ENCODE results near the gene MICAL2. TPM values are rescaled to one million over a fixed set of nuclear protein-coding genes. Genes with fewer than 3 reads are reported as not detected.

Gene MICAL2
- total RNA-seq, 1 donor, result 156 TPM

DNA sequence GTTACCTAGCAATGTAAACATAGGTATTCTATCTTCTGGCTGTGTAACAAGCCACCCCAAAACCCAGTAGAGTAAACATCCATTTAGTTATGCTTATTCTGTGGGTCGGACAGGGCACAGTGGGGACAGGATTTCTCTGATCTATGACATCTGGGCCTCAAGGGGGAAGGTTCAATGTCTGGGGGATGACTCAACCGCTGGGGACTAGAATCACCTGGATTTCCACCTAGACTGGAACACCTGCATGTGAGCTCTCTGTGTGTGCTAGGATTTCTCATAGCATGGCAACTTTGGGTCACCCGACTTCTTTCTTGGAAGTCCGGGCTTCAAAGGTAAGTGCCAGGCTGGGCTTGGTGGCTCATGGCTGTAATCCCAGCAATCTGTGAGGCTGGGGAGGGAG is 36.5 kb upstream of the MICAL2 start:
- no peaks in the 10 kb centered on the region for H3K36me3 ChIP-seq (ENCODE audit: insufficient read depth, low read length)
- peak overlapping the region; percentile 38 for H3K27ac ChIP-seq (ENCODE audit: low read depth, low read length)
- H3K9me3 ChIP-seq (ENCODE audit: low read depth, low read length), result no peaks in the 10 kb centered on the region
- no peaks in the 10 kb centered on the region for H3K79me2 ChIP-seq (ENCODE audit: insufficient read depth, low read length)
- no peak overlapping the region for H3K4me2 ChIP-seq (ENCODE audit: insufficient read depth, low read length)
- TF ChIP-seq CTCF (IDR thresholded peaks at IDR 0.05; ENCODE audit: extremely low read depth, low read depth, low read length), result no peak
- H3K4me3 ChIP-seq (ENCODE audit: insufficient read depth, low read length), result no peak overlapping the region
- H3K4me1 ChIP-seq (ENCODE audit: insufficient read depth, low read length), result peaks cover 35% of the 10 kb centered on the region
- no peaks in the 10 kb centered on the region for H4K20me1 ChIP-seq (ENCODE audit: insufficient read depth, low read length)
- DNase-seq (ENCODE audit: insufficient read length, low spot score, missing footprints), result no peak
- no peaks in the 10 kb centered on the region for H3K27me3 ChIP-seq (ENCODE audit: insufficient read depth, low read length)
- no peak overlapping the region for H2AFZ ChIP-seq (ENCODE audit: low read length)

DNA sequence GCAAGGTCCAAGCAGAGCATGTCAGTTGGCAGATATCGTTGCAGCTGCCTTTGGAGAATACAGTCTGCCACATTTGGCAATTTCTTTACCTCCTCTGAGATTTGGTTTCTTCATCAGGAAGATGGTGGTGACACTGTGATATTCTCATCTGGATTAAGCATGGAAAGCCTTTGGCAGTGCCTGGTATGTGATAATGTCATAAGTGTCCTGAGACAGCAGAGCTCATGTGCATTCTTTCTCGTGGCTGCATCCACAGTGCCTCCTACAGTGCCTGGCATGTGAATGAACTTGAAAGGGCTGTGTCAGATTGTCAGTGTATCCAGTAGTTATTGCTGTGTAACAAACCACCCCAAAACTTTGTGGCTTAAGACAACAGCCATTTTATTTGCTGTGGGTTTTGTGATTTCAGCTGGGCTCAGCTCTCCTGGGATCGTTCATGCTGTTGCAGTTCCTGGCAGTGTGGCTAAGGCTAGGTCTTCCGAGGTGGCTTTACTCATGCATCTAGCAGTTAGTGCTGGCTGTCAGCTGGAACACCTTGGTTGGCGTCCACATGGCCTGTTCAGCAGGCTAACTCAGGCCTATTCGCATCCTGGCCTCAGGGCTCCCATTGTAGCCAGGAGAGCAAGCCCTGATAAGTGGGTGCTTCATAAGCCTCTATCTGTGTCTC is 35.7 kb upstream of the MICAL2 start:
- no peak for DNase-seq (ENCODE audit: insufficient read length, low spot score, missing footprints)
- peak overlapping the region; percentile 100 for H3K27ac ChIP-seq (ENCODE audit: low read depth, low read length)
- no peaks in the 10 kb centered on the region for H3K27me3 ChIP-seq (ENCODE audit: insufficient read depth, low read length)
- H3K9me3 ChIP-seq (ENCODE audit: low read depth, low read length), result no peaks in the 10 kb centered on the region
- peaks cover 37% of the 10 kb centered on the region for H3K4me1 ChIP-seq (ENCODE audit: insufficient read depth, low read length)
- no peaks in the 10 kb centered on the region for H3K79me2 ChIP-seq (ENCODE audit: insufficient read depth, low read length)
- H2AFZ ChIP-seq (ENCODE audit: low read length), result no peak overlapping the region
- H3K36me3 ChIP-seq (ENCODE audit: insufficient read depth, low read length), result no peaks in the 10 kb centered on the region
- H3K4me3 ChIP-seq (ENCODE audit: insufficient read depth, low read length), result no peak overlapping the region
- TF ChIP-seq CTCF (IDR thresholded peaks at IDR 0.05; ENCODE audit: extremely low read depth, low read depth, low read length), result no peak
- H4K20me1 ChIP-seq (ENCODE audit: insufficient read depth, low read length), result no peaks in the 10 kb centered on the region
- no peak overlapping the region for H3K4me2 ChIP-seq (ENCODE audit: insufficient read depth, low read length)

GRCh38 chr11:12075291-12075690 is 35.1 kb upstream of the MICAL2 start:
- no peaks in the 10 kb centered on the region for H4K20me1 ChIP-seq (ENCODE audit: insufficient read depth, low read length)
- no peaks in the 10 kb centered on the region for H3K79me2 ChIP-seq (ENCODE audit: insufficient read depth, low read length)
- H3K4me2 ChIP-seq (ENCODE audit: insufficient read depth, low read length), result peak overlapping the region; percentile 43
- no peaks in the 10 kb centered on the region for H3K36me3 ChIP-seq (ENCODE audit: insufficient read depth, low read length)
- H3K27ac ChIP-seq (ENCODE audit: low read depth, low read length), result peak overlapping the region; percentile 100
- no peaks in the 10 kb centered on the region for H3K9me3 ChIP-seq (ENCODE audit: low read depth, low read length)
- H3K27me3 ChIP-seq (ENCODE audit: insufficient read depth, low read length), result no peaks in the 10 kb centered on the region
- peaks cover 41% of the 10 kb centered on the region for H3K4me1 ChIP-seq (ENCODE audit: insufficient read depth, low read length)
- H2AFZ ChIP-seq (ENCODE audit: low read length), result no peak overlapping the region
- no peak for TF ChIP-seq CTCF (IDR thresholded peaks at IDR 0.05; ENCODE audit: extremely low read depth, low read depth, low read length)
- H3K4me3 ChIP-seq (ENCODE audit: insufficient read depth, low read length), result peak overlapping the region; percentile 11
- no peak for DNase-seq (ENCODE audit: insufficient read length, low spot score, missing footprints)

- TF ChIP-seq CTCF (IDR thresholded peaks at IDR 0.05; ENCODE audit: extremely low read depth, low read depth, low read length), result no peak
- H3K4me3 ChIP-seq (ENCODE audit: insufficient read depth, low read length), result peak overlapping the region; percentile 60
- peak overlapping the region; percentile 100 for H3K27ac ChIP-seq (ENCODE audit: low read depth, low read length)
- no peaks in the 10 kb centered on the region for H3K79me2 ChIP-seq (ENCODE audit: insufficient read depth, low read length)
- peak overlapping the region; percentile 83 for H3K4me2 ChIP-seq (ENCODE audit: insufficient read depth, low read length)
- H3K4me1 ChIP-seq (ENCODE audit: insufficient read depth, low read length), result peaks cover 44% of the 10 kb centered on the region
- DNase-seq (ENCODE audit: insufficient read length, low spot score, missing footprints), result peak; percentile 92
- no peak overlapping the region for H2AFZ ChIP-seq (ENCODE audit: low read length)
- H3K27me3 ChIP-seq (ENCODE audit: insufficient read depth, low read length), result no peaks in the 10 kb centered on the region
- H4K20me1 ChIP-seq (ENCODE audit: insufficient read depth, low read length), result no peaks in the 10 kb centered on the region
- H3K36me3 ChIP-seq (ENCODE audit: insufficient read depth, low read length), result no peaks in the 10 kb centered on the region
- H3K9me3 ChIP-seq (ENCODE audit: low read depth, low read length), result no peaks in the 10 kb centered on the region
These were observed 34.3 kb upstream of the MICAL2 start for GRCh38 chr11:12075822-12076821.

All from osteoblast (primary cell).